Neural cell (in vitro differentiated cells): ENCODE results near the gene EVI2A. TPM values are rescaled to one million over a fixed set of nuclear protein-coding genes. Genes with fewer than 3 reads are reported as not detected.

Experiments
- polyA plus RNA-seq: library from polyadenylated mRNA; depleted of rRNA; stranded (reverse); fragments of >200 nt; gene quantifications from 2 replicates; pipeline ENCODE4 v1.2.3, GENCODE V29; 2014

Gene EVI2A
- polyA plus RNA-seq, 1 donor from 2014 or later = not detected

Other genes with a start within 250 kb of the EVI2A start
- 21.2 and 22.4 TPM in 2 replicates for gene NF1, start 226.6 kb downstream of the EVI2A start, polyA plus RNA-seq
- gene OMG, start 24.4 kb downstream of the EVI2A start, polyA plus RNA-seq = not detected in 2 replicates
- gene EVI2B, start 7.6 kb downstream of the EVI2A start, polyA plus RNA-seq = not detected in 2 replicates
- gene RAB11FIP4, start 70.1 kb upstream of the EVI2A start, polyA plus RNA-seq = 14.4 and 25.1 TPM in 2 replicates